ENCODE results near the gene ZFR2.

The ZFR2 gene

GRCh38 chr19:3873151-3873550 is 4.3 kb upstream of the ZFR2 start:
- no peak for DNase-seq

- no peak for DNase-seq
Observed at GRCh38 chr19:3867971-3868769, 668 bp downstream of the ZFR2 start.

DNA sequence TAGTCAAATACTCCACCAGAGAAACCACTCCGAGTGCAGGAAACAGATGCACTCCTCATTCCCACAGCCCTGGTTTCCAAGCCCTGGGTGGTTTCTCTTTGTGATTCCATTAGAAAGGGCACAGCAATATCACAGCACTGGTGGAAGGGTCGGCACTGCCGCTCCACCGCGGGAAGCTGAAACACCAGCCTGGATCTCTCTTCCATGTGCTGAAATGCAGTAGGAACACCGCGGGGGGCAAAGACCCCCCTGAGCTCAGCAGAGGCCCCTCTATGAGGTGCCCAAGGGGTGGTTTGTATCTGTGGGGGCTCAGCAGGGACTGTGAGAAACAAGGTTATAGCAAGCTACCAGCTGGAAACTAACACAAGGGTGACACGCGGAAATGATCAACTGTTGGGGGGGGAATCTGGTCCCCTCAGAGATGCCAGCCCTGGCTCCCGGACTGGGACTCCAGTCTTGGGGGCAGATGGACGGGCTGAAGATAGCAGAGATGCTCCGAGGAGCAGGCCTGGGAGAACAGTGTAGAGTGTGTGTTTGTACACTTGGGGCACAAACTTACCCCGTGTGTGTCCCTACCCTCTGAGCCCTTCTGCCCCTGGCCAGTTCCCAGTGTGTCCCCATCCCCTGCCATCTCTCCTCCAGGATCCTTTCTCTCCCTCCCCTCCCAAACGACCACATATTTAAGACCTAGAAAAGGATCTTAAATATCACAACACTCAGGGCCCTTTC is 1.8 kb downstream of the ZFR2 start:
- no peak for DNase-seq

- DNase-seq = no peak
Observed at GRCh38 chr19:3863648-3864047, 5.2 kb downstream of the ZFR2 start.

- no peak for DNase-seq
Observed at GRCh38 chr19:3862826-3863500, 5.9 kb downstream of the ZFR2 start.

- no peak for DNase-seq
Observed at GRCh38 chr19:3860499-3860898, 8.3 kb downstream of the ZFR2 start.

DNA sequence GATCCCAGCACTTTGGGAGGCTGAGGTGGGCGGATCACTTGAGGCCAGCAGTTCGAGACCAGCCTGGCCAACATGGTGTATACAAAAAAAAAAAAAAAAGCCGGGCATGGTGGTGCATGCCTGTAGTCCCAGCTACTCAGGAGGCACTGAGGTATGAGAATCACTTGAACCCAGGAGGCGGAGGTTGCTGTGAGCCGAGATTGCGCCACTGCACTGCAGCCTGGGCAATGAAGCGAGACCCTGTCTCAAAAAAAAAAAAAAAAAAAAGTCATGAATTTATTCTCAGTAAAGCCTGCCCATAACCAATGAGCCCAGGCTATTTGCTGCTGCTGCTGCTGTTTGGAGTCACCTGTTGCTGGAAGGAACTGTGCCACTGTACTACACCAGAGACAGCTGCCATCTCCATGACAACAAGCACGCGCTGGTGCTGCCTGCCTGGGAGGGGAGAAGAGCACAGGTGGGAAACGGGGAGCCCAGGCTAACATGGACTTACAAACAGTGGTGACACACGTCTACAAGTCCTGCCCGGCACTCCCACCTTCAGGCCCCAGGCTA is 11.3 kb downstream of the ZFR2 start:
- no peak for DNase-seq

- no peak for DNase-seq
Observed at GRCh38 chr19:3855320-3855719, 13.5 kb downstream of the ZFR2 start.

DNA sequence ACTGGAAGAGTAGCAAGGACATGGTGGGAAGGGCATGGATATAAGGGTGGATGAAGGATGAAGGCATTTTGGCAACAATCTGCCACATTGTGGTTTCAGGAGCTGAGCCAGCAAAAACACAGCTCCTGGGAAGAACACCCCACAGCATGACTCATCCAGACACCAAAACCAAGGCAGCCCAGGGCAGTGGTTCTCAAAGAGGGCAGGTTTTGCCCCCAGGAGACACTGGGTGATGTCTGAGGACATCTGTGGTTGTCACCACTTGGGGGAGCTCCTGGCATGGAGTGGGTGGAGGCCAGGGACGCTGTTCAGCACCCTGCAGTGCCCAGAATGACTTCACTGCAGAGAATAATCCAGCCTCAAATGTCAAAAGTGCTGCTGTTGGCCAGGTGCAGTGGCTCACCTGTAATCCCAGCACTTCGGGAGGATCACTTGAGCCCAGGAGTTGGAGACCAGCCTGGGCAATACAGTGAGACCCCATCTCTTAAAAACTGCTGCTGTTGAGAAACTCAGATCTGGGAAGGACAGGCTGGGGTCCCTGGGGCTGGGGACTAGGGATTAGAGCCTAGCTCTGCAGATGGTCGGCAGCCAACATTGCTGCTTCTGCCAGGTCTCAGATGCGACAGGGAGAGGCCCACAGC is 16.1 kb downstream of the ZFR2 start:
- no peak for DNase-seq

GRCh38 chr19:3852177-3852511 is 16.7 kb downstream of the ZFR2 start:
- no peak for DNase-seq

- DNase-seq = no peak
Observed at GRCh38 chr19:3851254-3852176, 17.3 kb downstream of the ZFR2 start.

GRCh38 chr19:3850320-3850972 is 18.4 kb downstream of the ZFR2 start:
- no peak for DNase-seq

GRCh38 chr19:3849787-3850186 is 19.1 kb downstream of the ZFR2 start:
- no peak for DNase-seq

DNA sequence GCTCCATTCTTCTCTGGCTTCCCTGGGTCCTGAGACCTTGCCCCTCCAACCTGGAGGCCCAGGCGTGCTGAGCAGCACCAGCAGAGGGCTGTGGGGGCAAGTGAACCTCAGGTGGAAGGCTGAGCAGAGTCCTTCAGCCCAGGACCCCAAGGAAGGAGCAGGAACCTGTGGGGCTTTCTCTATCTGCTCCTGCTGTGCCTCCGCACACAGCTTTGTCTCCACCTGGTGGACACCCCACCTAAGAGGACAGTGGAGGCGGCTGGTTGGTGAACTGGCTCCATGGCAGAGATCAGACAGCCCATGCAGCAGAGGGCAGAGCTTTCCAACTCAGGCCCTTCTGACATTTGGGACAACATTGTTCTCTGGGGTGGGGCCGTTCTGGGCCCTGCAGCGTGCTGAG is 19.7 kb downstream of the ZFR2 start:
- DNase-seq = no peak

GRCh38 chr19:3844596-3844995 is 24.2 kb downstream of the ZFR2 start:
- no peak for DNase-seq

- DNase-seq = no peak
Observed at GRCh38 chr19:3842948-3843347, 25.9 kb downstream of the ZFR2 start.

GRCh38 chr19:3840804-3841203 is 28.0 kb downstream of the ZFR2 start:
- DNase-seq = no peak

DNA sequence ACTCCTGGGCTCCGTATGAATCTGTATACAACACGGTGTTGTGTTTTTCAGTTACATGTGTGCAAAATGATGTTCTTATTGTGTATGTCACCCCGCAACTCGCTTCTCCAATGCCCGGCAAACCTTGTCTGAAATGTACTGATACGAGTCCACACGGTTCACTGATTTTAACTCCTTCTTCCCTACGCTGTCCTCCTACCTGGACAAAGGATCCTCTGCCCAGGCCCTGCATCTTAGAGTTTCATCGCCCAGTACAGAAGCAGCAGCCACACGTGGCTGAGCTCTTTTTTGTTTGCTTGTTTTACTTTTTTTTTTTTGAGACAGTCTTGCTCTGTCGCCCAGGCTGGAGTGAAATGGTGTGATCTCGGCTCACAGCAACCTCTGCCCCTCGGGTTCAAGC is 28.9 kb downstream of the ZFR2 start:
- no peak for DNase-seq

GRCh38 chr19:3838661-3839060 is 30.2 kb downstream of the ZFR2 start:
- no peak for DNase-seq

DNA sequence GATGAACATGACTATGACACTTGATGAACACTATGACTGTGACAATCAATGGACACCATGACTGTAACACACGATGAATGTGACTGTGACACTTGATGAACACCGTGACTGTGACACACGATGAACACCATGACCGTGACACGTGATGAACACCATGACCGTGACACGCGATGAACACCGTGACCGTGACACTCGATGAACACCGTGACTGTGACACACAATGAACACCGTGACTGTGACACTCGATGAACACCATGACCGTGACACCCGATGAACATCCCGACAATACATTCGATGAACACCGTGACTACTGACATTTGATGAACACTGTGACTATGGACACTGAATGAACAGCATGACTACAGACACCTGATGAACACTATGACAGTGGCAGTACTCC is 30.9 kb downstream of the ZFR2 start:
- DNase-seq = no peak

DNA sequence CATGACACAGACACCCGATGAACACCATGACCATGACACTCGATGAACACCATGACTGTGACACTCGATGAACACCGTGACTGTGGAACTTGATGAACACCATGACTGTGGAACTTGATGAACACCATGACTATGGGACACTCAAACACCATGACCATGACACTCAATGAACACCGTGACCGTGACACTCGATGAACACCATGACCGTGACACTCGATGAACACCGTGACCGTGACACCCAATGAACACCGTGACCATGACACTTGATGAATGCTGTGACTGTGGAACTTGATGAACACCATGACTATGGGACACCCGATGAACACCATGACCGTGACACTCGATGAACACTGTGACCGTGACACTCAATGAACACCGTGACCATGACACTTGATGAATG is 31.5 kb downstream of the ZFR2 start:
- no peak for DNase-seq

GRCh38 chr19:3836887-3837286 is 32.0 kb downstream of the ZFR2 start:
- no peak for DNase-seq

Data from NCI-H524 treated with DMSO at 0.1 percent for 48 hours (cell line).